ENCODE results near the gene MST1. TPM values are rescaled to one million over a fixed set of nuclear protein-coding genes. Genes with fewer than 3 reads are reported as not detected.
A peak's percentile ranks its signal among the peaks of the same experiment; 100 is the strongest.

The MST1 gene
- total RNA-seq, 2 donors from 2014 or later: 8.3 to 9.2 TPM

DNA sequence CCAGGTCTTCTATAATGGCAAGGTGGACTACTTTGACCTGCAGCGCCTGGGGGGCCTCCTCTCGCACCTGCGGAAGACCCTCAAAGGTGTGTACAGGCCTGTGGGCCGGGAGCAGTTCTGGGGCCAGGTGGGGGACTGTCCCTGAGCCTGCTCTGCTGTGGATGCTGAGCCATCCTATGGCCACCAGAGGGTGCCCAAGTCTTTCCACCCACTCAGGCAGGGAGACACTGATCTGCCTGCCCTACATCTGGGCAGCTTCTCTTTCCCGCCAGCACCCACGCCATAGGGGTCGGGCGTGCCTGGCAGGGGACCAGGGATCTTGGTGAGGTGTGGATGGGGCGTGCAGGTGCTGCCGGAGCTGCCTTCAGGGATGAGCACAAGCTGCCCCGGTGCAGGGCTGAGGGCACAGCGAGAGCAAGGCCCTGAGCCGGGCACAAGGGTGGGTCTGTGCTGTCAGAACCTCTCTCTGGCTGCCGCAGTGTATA, 14.2 kb upstream of the MST1 start:
- Histone ChIP-seq H3K36me3 (peaks cover 33% of the 10 kb centered on the region), H3K4me1 (ENCODE audit: control insufficient read depth in 1 of 2, low read depth in 2 of 2) (no peaks in the 10 kb centered on the region), H3K9me3 (no peaks in the 10 kb centered on the region), H3K27me3 (replicated peaks; ENCODE audit: insufficient read depth) (no peaks in the 10 kb centered on the region), H3K27ac (no peak overlapping the region), H3K4me3 (no peak overlapping the region)
- TF ChIP-seq, protein P1, sequence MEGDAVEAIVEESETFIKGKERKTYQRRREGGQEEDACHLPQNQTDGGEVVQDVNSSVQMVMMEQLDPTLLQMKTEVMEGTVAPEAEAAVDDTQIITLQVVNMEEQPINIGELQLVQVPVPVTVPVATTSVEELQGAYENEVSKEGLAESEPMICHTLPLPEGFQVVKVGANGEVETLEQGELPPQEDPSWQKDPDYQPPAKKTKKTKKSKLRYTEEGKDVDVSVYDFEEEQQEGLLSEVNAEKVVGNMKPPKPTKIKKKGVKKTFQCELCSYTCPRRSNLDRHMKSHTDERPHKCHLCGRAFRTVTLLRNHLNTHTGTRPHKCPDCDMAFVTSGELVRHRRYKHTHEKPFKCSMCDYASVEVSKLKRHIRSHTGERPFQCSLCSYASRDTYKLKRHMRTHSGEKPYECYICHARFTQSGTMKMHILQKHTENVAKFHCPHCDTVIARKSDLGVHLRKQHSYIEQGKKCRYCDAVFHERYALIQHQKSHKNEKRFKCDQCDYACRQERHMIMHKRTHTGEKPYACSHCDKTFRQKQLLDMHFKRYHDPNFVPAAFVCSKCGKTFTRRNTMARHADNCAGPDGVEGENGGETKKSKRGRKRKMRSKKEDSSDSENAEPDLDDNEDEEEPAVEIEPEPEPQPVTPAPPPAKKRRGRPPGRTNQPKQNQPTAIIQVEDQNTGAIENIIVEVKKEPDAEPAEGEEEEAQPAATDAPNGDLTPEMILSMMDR (IDR thresholded peaks at IDR 0.05): peak; percentile 75
- ATAC-seq (ENCODE audit: insufficient number of reproducible peaks, low FRiP score, low read depth) (no peak), DNase-seq (ENCODE audit: low spot score) (no peak)

GRCh38 chr3:49702672-49703071, 13.4 kb upstream of the MST1 start:
- TF ChIP-seq, protein P1 (IDR thresholded peaks at IDR 0.05): no peak
- H3K4me3 ChIP-seq: no peak overlapping the region
- peaks cover 37% of the 10 kb centered on the region for H3K36me3 ChIP-seq
- no peak for DNase-seq (ENCODE audit: low spot score)
- no peaks in the 10 kb centered on the region for H3K27me3 ChIP-seq (replicated peaks; ENCODE audit: insufficient read depth)
- ATAC-seq (ENCODE audit: insufficient number of reproducible peaks, low FRiP score, low read depth): no peak
- no peak overlapping the region for H3K27ac ChIP-seq
- H3K4me1 ChIP-seq (ENCODE audit: control insufficient read depth in 1 of 2, low read depth in 2 of 2): no peaks in the 10 kb centered on the region
- no peaks in the 10 kb centered on the region for H3K9me3 ChIP-seq

DNA sequence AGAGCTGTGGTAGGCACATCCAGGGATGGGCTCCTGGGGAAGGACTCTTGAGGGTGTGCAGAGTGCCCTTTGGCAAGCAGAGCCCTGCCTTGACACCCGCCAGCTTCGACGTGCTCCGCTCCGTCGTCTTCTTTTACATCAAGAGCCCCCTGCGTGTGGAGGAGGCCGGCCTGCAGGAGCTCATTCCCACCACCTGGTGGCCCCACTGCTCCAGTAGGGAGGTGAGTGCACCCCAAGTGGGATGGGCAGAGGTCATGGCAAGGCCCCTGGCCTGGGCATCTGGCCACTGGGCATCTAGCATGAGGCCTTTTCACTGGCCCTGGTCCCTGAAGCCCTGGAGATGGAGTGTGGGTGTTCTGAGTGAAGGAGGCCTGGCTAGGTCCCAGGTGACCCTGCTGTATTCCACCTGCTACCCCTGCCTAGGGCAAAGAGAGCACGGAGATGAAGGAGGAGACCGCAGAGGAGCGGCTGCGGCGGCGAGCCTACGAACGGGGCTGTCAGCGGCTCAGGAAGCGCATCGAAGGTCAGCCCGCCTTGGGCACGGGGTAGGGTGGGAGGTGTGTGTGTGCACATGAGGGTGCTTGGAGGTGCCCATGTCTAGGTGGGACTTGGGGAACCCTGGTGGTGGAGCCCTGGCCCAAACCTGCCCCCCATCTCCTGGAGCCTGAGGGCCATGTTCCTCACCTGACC, 12.3 kb upstream of the MST1 start:
- TF ChIP-seq, protein P1 (IDR thresholded peaks at IDR 0.05): no peak
- Histone ChIP-seq H3K4me3 (no peak overlapping the region), H3K4me1 (ENCODE audit: control insufficient read depth in 1 of 2, low read depth in 2 of 2) (no peaks in the 10 kb centered on the region), H3K27me3 (replicated peaks; ENCODE audit: insufficient read depth) (no peaks in the 10 kb centered on the region), H3K27ac (no peak overlapping the region), H3K36me3 (peaks cover 37% of the 10 kb centered on the region), H3K9me3 (no peaks in the 10 kb centered on the region)
- DNase-seq (ENCODE audit: low spot score) (no peak), ATAC-seq (ENCODE audit: insufficient number of reproducible peaks, low FRiP score, low read depth) (no peak)

GRCh38 chr3:49700453-49701128, 11.3 kb upstream of the MST1 start:
- Histone ChIP-seq H3K4me1 (ENCODE audit: control insufficient read depth in 1 of 2, low read depth in 2 of 2) (no peaks in the 10 kb centered on the region), H3K36me3 (peaks cover 36% of the 10 kb centered on the region), H3K4me3 (no peak overlapping the region), H3K27me3 (replicated peaks; ENCODE audit: insufficient read depth) (no peaks in the 10 kb centered on the region), H3K27ac (no peak overlapping the region), H3K9me3 (no peaks in the 10 kb centered on the region)
- no peak for DNase-seq (ENCODE audit: low spot score)
- TF ChIP-seq, protein P1 (IDR thresholded peaks at IDR 0.05): no peak
- ATAC-seq (ENCODE audit: insufficient number of reproducible peaks, low FRiP score, low read depth): no peak

DNA sequence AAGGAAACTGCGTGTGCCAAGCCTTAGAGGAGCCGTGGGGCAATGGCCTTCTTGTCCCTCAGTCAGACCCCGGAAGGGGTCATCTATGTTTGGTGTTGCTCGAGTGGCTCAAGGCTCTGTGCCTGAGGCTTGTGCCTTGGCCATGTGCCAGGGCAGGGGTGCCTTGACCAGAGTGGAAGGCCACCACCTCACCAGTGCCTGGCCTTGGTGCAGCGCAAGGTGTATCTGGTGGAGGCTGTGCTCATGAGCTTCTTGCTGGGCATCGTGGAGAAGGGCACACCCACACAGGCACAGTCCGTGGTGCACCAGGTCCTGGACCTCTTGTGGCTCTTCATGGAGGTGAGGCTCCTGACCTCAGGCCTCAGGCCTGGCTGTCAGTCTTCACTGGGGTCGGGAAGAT, 10.7 kb upstream of the MST1 start:
- no peak overlapping the region for H3K4me3 ChIP-seq
- peaks cover 30% of the 10 kb centered on the region for H3K36me3 ChIP-seq
- DNase-seq (ENCODE audit: low spot score) (no peak), ATAC-seq (ENCODE audit: insufficient number of reproducible peaks, low FRiP score, low read depth) (no peak)
- TF ChIP-seq, protein P1 (IDR thresholded peaks at IDR 0.05): no peak
- H3K27me3 ChIP-seq (replicated peaks; ENCODE audit: insufficient read depth): no peaks in the 10 kb centered on the region
- no peaks in the 10 kb centered on the region for H3K4me1 ChIP-seq (ENCODE audit: control insufficient read depth in 1 of 2, low read depth in 2 of 2)
- H3K9me3 ChIP-seq: no peaks in the 10 kb centered on the region
- no peak overlapping the region for H3K27ac ChIP-seq
